BE2C (cell line): ENCODE results near the gene MYO1C.

Source experiments
- DNase-seq: peaks from one replicate; pipeline ENCODE4 v3.0.0-alpha.2; 2020
- H3K27me3 ChIP-seq: fragments of 250-450 bp; sonication (Bioruptor Pico); 2 replicates; pipeline ENCODE4 v1.5.1; 2020; ENCODE audit warnings: mild to moderate bottlenecking
- H3K36me3 ChIP-seq: fragments of 250-450 bp; sonication (Bioruptor Pico); 2 replicates; pipeline ENCODE4 v1.5.1; 2020; ENCODE audit warnings: mild to moderate bottlenecking
- H3K4me1 ChIP-seq: fragments of 250-450 bp; sonication (Bioruptor Pico); 2 replicates; pipeline ENCODE4 v1.5.1; 2020
- H3K4me3 ChIP-seq: 2 replicates; pipeline ENCODE4 v1.5.1; 2011; ENCODE audit warnings: low read depth, low read length
- H3K9me3 ChIP-seq: fragments of 250-450 bp; sonication (Bioruptor Pico); 2 replicates; pipeline ENCODE4 v1.5.1; 2020
- CTCF ChIP-seq: IDR thresholded peaks from 2 replicates; pipeline ENCODE4 v1.5.1; 2012; ENCODE audit warnings: mild to moderate bottlenecking, low read depth, low read length

MYO1C gene

GRCh38 chr17:1414634-1415033 lies 77.9 kb downstream of the MYO1C start:
- no peaks in the 10 kb centered on the region for H3K36me3 ChIP-seq
- H3K27me3 ChIP-seq: no peaks in the 10 kb centered on the region
- no peak overlapping the region for H3K4me3 ChIP-seq
- no peak for TF ChIP-seq CTCF
- H3K9me3 ChIP-seq: no peaks in the 10 kb centered on the region
- DNase-seq: no peak
- no peaks in the 10 kb centered on the region for H3K4me1 ChIP-seq
